DND-41 (cell line): Measurements from ENCODE around the gene GNAZ.

Experiments
- ATAC-seq: fragments of 200-7000 bp; cut with Tn5 transposase; 3 replicates; pipeline ENCODE4 v1.9.1; 2021; ENCODE audit warnings: low read depth; ENCODE audit not compliant: insufficient read depth
- DNase-seq: peaks from one replicate; pipeline ENCODE4 v3.0.0-alpha.2; 2020
- H2AFZ ChIP-seq: 2 replicates; pipeline ENCODE4 v1.6.0; 2012; ENCODE audit warnings: low read depth, low read length
- H3K27ac ChIP-seq: 2 replicates; pipeline ENCODE4 v1.5.1; 2012; ENCODE audit warnings: low read length, inconsistent platforms
- H3K27me3 ChIP-seq: fragments of 200-600 bp; sonication (generic); 2 replicates; pipeline ENCODE4 v1.6.0; 2012; ENCODE audit warnings: low read length, mild to moderate bottlenecking, inconsistent platforms; ENCODE audit not compliant: insufficient read depth, poor library complexity
- H3K36me3 ChIP-seq: 2 replicates; pipeline ENCODE4 v1.5.1; 2012; ENCODE audit warnings: low read length, inconsistent platforms; ENCODE audit not compliant: insufficient read depth
- H3K4me1 ChIP-seq: 2 replicates; pipeline ENCODE4 v1.5.1; 2012; ENCODE audit warnings: mild to moderate bottlenecking, low read length; ENCODE audit not compliant: insufficient read depth
- H3K4me2 ChIP-seq: 2 replicates; pipeline ENCODE4 v1.6.0; 2012; ENCODE audit warnings: mild to moderate bottlenecking, moderate library complexity, low read length, inconsistent platforms; ENCODE audit not compliant: insufficient read depth
- H3K4me3 ChIP-seq, 2 experiments: fragments of 200-600 bp in 1 of 2; shearing (Covaris generic) in 1 of 2; 2 replicates each; pipeline ENCODE4 v1.5.1; 2012 to 2016; ENCODE audit warnings: inconsistent platforms in 2 of 2, low read length in 2 of 2, mild to moderate bottlenecking in 2 of 2, low read depth in 1 of 2, moderate library complexity in 1 of 2
- H3K79me2 ChIP-seq: 2 replicates; pipeline ENCODE4 v1.6.0; 2012; ENCODE audit warnings: low read length, inconsistent platforms; ENCODE audit not compliant: insufficient read depth
- H3K9ac ChIP-seq: 2 replicates; pipeline ENCODE4 v1.6.0; 2012; ENCODE audit warnings: low read depth, mild to moderate bottlenecking, inconsistent platforms, low read length, moderate library complexity
- H3K9me3 ChIP-seq: 2 replicates; pipeline ENCODE4 v1.5.1; 2012; ENCODE audit warnings: low read length, moderate library complexity, mild to moderate bottlenecking, inconsistent platforms; ENCODE audit not compliant: insufficient read depth, severe bottlenecking
- H4K20me1 ChIP-seq: 2 replicates; pipeline ENCODE4 v1.6.0; 2012; ENCODE audit warnings: low read length; ENCODE audit not compliant: insufficient read depth
- EZH2 ChIP-seq: IDR thresholded peaks from 3 replicates; pipeline ENCODE4 v1.6.1; 2012; ENCODE audit warnings: borderline replicate concordance, low read depth, mild to moderate bottlenecking, moderate library complexity, low read length, inconsistent platforms; ENCODE audit not compliant: severe bottlenecking
- TF ChIP-seq, protein P1 (sequence below): IDR thresholded peaks from 2 replicates; pipeline ENCODE4 v1.5.1; 2012; ENCODE audit warnings: borderline replicate concordance, low read length, moderate library complexity, mild to moderate bottlenecking; ENCODE audit not compliant: poor library complexity, severe bottlenecking; ENCODE audit errors: extremely low read depth

Gene GNAZ

DNA sequence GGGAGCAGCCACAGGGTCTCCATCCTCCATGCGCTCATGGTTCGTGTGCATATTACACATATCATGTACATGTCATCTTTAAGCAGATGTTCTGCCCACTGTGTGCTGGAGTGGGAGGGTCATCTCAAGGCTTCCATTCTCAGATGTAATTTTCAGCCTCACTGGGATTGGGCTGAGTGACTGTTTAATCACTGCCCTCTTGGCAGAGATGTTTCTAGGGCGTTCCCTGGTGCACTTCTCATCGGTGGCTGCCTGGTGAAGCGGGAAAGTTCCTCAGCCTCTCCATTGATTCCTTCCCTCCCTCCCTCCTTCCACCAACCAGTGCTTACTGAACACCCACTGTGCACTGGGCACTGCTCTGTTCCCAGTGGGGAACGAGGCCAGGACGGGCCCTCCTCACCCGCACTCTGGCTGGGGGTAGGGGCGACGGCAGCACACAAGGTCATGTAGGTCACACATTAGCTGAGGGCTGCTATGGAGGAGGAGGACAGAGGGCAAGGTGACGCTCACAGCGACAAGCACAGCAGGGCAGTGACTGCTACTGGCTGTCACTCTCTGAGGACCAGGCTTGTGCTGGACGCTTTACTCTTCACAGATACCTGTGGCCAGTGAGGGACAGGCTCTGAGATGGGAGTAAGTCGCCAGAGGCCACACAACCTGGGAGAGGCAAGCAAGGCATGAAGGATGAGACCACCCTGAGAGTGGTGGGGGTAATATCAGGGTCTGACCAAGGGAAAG lies 22.9 kb downstream of the GNAZ start:
- H3K4me3 ChIP-seq = no peak overlapping the region
- no peaks in the 10 kb centered on the region for H3K9me3 ChIP-seq
- no peaks in the 10 kb centered on the region for H3K36me3 ChIP-seq
- H3K4me1 ChIP-seq = 0 out of 2 replicates have a peak, but pooled peaks cover under 1% of the 10 kb centered on the region
- TF ChIP-seq, protein P1, sequence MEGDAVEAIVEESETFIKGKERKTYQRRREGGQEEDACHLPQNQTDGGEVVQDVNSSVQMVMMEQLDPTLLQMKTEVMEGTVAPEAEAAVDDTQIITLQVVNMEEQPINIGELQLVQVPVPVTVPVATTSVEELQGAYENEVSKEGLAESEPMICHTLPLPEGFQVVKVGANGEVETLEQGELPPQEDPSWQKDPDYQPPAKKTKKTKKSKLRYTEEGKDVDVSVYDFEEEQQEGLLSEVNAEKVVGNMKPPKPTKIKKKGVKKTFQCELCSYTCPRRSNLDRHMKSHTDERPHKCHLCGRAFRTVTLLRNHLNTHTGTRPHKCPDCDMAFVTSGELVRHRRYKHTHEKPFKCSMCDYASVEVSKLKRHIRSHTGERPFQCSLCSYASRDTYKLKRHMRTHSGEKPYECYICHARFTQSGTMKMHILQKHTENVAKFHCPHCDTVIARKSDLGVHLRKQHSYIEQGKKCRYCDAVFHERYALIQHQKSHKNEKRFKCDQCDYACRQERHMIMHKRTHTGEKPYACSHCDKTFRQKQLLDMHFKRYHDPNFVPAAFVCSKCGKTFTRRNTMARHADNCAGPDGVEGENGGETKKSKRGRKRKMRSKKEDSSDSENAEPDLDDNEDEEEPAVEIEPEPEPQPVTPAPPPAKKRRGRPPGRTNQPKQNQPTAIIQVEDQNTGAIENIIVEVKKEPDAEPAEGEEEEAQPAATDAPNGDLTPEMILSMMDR = no peak
- no peak for TF ChIP-seq EZH2
- H3K4me2 ChIP-seq = no peak overlapping the region
- H3K27ac ChIP-seq = no peak overlapping the region
- no peaks in the 10 kb centered on the region for H3K27me3 ChIP-seq
- H4K20me1 ChIP-seq = peaks cover 19% of the 10 kb centered on the region
- no peaks in the 10 kb centered on the region for H3K79me2 ChIP-seq
- no peak overlapping the region for H3K9ac ChIP-seq
- H2AFZ ChIP-seq = no peak overlapping the region
- DNase-seq (no peak), ATAC-seq (no peak)

DNA sequence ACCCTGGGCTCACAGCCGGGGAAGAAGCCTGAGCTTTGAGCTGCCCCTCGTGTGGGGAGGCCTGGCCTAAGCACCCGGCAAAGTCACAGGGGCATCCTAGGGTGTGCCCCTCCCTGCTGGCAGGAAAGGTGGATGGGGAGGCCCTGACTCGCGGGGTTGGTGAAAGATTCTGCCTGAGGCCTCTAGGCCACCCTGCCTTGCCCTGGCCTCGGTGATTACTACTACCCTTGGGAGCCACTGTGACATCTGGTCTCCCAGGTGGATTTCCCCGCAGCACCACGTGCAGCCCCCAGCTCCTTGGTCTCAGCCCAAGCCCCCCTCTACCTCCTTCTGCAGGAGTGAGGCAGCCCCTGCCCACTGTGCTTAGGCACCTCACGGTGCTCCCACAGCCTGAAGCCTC lies 23.9 kb downstream of the GNAZ start:
- H3K79me2 ChIP-seq = no peaks in the 10 kb centered on the region
- no peaks in the 10 kb centered on the region for H3K9me3 ChIP-seq
- no peak overlapping the region for H3K27ac ChIP-seq
- DNase-seq (no peak), ATAC-seq (no peak)
- H3K4me3 ChIP-seq = no peak overlapping the region
- no peak for TF ChIP-seq EZH2
- TF ChIP-seq, protein P1 = no peak
- no peaks in the 10 kb centered on the region for H3K27me3 ChIP-seq
- no peaks in the 10 kb centered on the region for H3K36me3 ChIP-seq
- H3K4me1 ChIP-seq = no peaks in the 10 kb centered on the region
- H4K20me1 ChIP-seq = peaks cover 12% of the 10 kb centered on the region
- H3K9ac ChIP-seq = no peak overlapping the region
- no peak overlapping the region for H3K4me2 ChIP-seq
- H2AFZ ChIP-seq = no peak overlapping the region

DNA sequence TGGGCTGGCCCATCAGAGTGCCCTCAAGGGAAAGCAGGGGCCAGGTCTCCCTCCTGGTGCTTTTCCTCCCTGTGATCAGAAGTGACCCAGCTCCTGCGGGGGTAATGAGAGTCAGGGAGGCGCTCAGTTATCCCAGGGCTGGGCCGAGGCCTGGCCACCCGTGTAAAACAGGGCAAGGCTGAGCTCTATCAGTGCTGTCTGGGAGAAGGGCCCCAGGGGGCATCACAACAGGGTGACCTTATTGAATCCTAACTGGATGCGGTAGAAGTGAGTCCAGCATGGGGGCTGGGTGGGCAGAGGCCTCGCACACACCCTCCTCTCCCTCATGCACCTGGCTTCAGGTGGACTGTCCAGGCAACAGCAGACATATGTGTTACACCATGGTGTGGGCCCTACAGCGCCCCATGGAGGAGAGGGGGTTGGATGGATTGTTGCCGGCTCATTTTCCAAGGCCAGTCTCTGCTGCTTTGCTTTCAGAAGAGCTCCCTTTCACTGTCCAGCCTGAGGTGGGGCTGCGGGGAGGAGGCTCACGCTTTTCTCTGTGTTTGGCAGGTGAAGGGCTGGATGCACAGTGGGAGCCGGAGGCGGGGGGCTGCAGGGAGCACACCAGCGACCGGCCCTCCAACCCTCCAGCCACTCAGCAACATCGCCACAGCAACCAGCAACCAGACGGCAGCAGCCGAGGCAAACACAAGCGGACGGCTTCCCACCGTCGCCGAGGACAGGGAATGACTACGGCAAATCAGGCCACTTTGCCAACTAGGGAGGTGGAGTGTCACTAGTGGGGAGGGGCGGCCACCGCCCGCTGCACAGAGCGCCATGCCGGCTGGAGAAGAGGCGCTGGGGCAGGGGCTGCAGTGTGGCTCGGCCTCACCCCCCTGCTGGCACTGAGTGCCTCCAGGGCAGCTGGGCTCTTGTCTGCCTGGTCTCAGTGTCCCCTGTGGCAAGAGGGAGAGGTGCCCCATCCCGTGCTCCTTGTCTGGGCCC lies 24.7 kb downstream of the GNAZ start:
- no peaks in the 10 kb centered on the region for H3K36me3 ChIP-seq
- TF ChIP-seq EZH2 = no peak
- TF ChIP-seq, protein P1 = no peak
- ATAC-seq (no peak), DNase-seq (no peak)
- H3K9ac ChIP-seq = no peak overlapping the region
- H3K79me2 ChIP-seq = no peaks in the 10 kb centered on the region
- H3K9me3 ChIP-seq = no peaks in the 10 kb centered on the region
- H4K20me1 ChIP-seq = peaks cover 9% of the 10 kb centered on the region
- H3K4me3 ChIP-seq = no peak overlapping the region
- H3K4me2 ChIP-seq = no peak overlapping the region
- H2AFZ ChIP-seq = no peak overlapping the region
- no peaks in the 10 kb centered on the region for H3K27me3 ChIP-seq
- no peaks in the 10 kb centered on the region for H3K4me1 ChIP-seq
- H3K27ac ChIP-seq = no peak overlapping the region
